Thyroid gland (tissue), 4 donors: Measurements from ENCODE around the gene CTDP1.

Source experiments
- POLR2A ChIP-seq, 2 donors: fragments of 450-650 bp; IDR thresholded peaks; one replicate each; pipeline ENCODE4 v1.6.1; 2017; ENCODE audit warnings: antibody characterized with exemption in 2 of 2, mild to moderate bottlenecking in 2 of 2, moderate library complexity in 1 of 2
- TF ChIP-seq, protein P1 (sequence below), 6 experiments: fragments of 200-600 bp in 3 of 6; fragments of 450-650 bp in 3 of 6; sonication (generic) in 3 of 6; IDR thresholded peaks; one replicate each; pipeline ENCODE4 v1.5.1; 2016 to 2019; ENCODE audit warnings: antibody characterized with exemption in 6 of 6, mild to moderate bottlenecking in 2 of 6, inconsistent platforms in 1 of 6, moderate library complexity in 1 of 6

DNA sequence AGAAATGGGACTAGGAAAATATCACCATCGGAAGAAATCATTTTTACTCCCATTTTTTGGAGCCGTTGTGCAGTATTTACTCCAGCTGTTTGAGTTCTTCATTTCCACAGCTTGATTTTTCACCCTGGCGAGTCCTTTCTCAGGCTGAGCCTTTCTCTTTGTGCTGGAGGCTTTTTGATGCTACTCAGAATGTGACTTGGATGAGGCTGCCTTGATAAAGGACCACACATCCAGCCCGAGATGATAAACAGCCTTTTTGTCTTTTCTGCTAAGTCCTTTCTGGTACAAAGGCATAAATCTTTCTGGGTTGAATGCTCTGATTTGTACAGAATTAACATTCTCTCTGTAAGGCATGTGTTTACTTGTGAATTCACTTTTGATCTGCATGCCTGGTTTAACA lies 17.6 kb upstream of the CTDP1 start:
- TF ChIP-seq, protein P1, sequence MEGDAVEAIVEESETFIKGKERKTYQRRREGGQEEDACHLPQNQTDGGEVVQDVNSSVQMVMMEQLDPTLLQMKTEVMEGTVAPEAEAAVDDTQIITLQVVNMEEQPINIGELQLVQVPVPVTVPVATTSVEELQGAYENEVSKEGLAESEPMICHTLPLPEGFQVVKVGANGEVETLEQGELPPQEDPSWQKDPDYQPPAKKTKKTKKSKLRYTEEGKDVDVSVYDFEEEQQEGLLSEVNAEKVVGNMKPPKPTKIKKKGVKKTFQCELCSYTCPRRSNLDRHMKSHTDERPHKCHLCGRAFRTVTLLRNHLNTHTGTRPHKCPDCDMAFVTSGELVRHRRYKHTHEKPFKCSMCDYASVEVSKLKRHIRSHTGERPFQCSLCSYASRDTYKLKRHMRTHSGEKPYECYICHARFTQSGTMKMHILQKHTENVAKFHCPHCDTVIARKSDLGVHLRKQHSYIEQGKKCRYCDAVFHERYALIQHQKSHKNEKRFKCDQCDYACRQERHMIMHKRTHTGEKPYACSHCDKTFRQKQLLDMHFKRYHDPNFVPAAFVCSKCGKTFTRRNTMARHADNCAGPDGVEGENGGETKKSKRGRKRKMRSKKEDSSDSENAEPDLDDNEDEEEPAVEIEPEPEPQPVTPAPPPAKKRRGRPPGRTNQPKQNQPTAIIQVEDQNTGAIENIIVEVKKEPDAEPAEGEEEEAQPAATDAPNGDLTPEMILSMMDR (IDR thresholded peaks at IDR 0.05), result no peak
- no peak for TF ChIP-seq POLR2A (IDR thresholded peaks at IDR 0.05)
